Cardiac fibroblast (primary cell): ENCODE results near the gene LYSMD4.
A peak's percentile ranks its signal among the peaks of the same experiment; 100 is the strongest.

Experiments
- DNase-seq, 2 donors: peaks; one replicate each; pipeline versions ENCODE4 v3.0.0 to v3.0.0-alpha.2; 2010; ENCODE audit warnings: low read depth in 2 of 2
- H3K4me3 ChIP-seq, 2 donors: replicated peaks in 1 of 2; 1 replicate in 1 of 2; 2 replicates in 1 of 2; pipeline ENCODE4 v1.5.1; 2011; ENCODE audit warnings: low read depth in 2 of 2, low read length in 2 of 2, mild to moderate bottlenecking in 2 of 2, moderate library complexity in 1 of 2
- TF ChIP-seq, protein P1 (sequence below): IDR thresholded peaks from one replicate; pipeline ENCODE4 v1.5.1; 2011; ENCODE audit warnings: low read depth, mild to moderate bottlenecking, low read length, inconsistent platforms

Gene LYSMD4

DNA sequence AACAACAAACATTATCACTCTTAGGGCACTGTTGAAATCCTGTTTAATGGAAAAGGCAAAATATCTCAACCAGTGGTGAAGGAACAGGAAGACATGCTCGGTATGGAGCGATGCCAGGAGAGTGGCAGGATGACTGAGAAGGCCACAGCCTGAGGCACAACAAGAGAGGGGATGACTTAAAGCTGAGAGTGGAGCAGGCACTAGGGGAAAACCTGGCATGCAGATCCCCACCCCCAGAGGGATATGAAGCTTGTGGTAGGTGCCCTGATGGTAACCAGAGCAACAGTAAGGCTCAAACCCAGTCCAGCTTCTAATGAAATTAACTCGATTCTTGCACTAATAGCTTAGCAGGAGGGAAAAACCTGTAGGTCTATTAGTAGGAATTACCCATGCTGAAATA, 40.4 kb downstream of the LYSMD4 start:
- DNase-seq = no peak
- H3K4me3 ChIP-seq = no peak overlapping the region
- TF ChIP-seq, protein P1, sequence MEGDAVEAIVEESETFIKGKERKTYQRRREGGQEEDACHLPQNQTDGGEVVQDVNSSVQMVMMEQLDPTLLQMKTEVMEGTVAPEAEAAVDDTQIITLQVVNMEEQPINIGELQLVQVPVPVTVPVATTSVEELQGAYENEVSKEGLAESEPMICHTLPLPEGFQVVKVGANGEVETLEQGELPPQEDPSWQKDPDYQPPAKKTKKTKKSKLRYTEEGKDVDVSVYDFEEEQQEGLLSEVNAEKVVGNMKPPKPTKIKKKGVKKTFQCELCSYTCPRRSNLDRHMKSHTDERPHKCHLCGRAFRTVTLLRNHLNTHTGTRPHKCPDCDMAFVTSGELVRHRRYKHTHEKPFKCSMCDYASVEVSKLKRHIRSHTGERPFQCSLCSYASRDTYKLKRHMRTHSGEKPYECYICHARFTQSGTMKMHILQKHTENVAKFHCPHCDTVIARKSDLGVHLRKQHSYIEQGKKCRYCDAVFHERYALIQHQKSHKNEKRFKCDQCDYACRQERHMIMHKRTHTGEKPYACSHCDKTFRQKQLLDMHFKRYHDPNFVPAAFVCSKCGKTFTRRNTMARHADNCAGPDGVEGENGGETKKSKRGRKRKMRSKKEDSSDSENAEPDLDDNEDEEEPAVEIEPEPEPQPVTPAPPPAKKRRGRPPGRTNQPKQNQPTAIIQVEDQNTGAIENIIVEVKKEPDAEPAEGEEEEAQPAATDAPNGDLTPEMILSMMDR = no peak

DNA sequence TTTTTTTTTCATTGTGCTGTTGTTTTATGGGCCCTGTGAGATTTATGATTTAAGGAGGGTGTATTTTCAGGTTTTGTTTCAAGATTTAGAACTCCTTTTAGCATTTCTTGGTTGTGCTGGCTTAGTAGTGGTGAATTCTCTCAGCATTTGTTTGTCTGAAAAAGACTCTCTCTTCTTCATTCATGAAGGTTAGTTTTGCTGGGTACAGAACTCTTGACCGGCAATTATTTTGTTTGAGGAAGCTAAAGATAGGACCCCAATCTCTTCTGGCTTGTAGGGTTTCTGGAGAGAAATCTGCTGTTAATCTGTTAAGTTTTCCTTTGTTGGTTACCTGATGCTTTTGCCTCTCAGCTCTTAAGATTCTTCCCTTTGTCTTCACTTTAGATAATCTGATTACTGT, 46.9 kb downstream of the LYSMD4 start:
- TF ChIP-seq, protein P1 = no peak
- DNase-seq = no peak
- H3K4me3 ChIP-seq = no peak overlapping the region

DNA sequence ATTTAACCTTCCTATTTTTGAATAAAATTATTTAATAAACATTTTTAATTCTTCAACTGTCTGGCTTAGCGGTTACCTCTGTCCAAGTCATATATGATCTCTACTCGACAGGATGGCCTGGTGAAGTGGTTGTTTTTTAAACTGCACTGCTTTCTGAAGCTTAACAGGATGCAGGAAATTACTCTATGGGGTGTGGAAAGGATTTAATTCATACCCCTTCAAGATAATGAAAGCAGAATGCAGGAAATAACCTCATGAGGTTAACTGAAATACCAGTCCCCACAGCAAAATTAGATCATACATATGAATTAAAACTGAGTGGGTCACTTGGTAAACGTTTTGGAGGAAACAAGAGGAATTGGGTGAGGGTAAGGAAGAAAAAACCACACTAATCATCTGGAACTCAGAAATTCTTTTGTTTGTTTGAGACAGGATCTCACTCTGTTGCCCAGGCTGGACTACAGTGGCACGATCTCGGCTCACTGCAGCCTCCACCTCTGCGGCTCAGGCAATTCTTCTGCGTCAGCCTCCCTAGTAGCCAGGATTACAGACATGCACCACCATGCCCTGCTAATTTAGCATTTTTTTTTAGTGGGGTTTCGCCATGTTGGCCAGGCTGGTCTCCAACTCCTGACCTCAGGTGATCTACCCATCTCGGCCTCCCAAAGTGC, 50.1 kb downstream of the LYSMD4 start:
- TF ChIP-seq, protein P1 = no peak
- no peak overlapping the region for H3K4me3 ChIP-seq
- DNase-seq = peak; percentile 60 to 70

DNA sequence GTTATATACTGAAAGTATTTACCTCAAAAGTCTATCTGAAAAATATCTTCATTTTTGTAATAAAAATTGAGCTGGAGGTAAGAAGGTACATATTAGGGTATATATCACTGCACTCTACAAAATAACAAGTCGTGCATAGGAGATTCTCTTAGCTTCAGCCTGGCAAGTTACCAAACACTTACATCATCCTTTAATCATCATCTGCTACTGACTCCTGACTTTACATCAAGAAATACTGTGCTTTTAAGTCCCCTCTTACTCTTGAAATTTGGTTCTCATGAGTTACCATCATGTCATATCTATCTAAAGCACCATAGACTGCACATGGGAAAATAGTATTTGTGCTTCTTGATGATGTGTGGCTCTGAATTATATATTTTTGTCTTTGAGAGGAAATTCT, 50.8 kb downstream of the LYSMD4 start:
- no peak overlapping the region for H3K4me3 ChIP-seq
- peak; percentile 86 to 96 for DNase-seq
- TF ChIP-seq, protein P1 = no peak

DNA sequence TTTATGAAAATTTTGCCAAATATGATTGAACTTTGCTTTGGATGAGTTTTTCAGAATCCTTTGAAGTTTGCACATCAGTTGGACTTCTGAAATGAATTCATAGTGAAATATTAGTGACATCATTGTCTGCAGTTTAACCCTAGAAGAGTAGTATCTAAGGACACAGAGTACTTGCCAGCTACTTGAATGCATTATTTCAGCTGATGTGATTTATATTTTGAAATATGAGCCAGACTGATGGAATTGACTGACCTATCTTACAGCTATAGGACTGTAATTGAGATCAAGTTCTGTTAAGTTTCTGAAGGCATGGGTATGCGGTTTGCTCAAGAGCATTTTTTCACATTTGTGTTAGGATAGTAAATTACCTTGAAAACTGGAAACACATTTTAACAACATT, 51.2 kb downstream of the LYSMD4 start:
- TF ChIP-seq, protein P1 = no peak
- H3K4me3 ChIP-seq = no peak overlapping the region
- DNase-seq = peak in 1 of 2 donors; percentile 29

DNA sequence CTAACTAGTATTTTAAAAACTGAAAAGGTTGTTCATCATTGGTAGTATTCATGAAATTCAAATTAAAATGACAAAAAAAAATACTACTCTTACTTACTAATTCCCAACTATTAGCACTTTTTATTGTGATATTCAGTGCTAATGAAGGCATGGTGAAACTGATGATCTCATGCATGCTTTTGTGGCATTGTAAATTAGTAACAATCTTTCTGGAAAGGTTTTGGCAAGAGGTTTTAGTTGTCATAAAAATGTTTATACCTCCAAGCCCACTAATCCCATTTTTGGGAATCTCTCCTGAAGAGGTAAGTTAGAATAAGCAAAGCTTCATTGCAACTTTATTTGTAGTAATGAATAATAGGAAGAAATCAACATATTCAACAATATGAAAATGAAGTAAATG, 53.0 kb downstream of the LYSMD4 start:
- no peak overlapping the region for H3K4me3 ChIP-seq
- TF ChIP-seq, protein P1 = no peak
- no peak for DNase-seq

DNA sequence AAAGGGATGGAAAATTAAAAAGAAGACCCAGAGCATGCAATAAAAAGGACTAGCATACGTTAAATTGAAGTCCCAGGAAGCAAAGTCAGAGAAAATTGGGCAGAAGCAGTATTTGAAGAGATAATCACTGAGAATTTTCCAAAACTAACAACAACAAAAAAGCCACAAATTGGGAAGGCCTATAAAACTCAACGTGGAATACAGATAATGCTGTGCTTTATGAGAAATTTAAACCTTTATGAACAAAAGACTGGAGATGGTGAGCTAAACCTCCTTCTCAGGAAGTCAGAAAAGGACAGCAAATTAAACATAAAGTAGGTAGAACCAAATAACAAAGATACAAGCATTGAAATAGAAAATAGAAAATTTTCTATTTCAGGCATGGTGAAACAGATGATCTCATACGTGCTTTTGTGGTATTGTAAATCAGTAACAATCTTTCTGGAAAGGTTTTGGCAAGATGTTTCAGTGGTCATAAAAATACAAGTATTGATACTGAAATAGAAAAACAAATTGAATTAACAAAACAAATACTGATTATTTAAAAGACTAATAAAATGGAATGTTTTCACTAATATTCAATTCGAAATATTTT, 55.6 kb downstream of the LYSMD4 start:
- DNase-seq = no peak
- no peak overlapping the region for H3K4me3 ChIP-seq

More for the DNA sequence above, 55.6 kb downstream of the LYSMD4 start:
- TF ChIP-seq, protein P1 = no peak
